Epithelial cell of prostate (primary cell): ENCODE data around the gene TMEM132A.
A peak's percentile ranks its signal among the peaks of the same experiment; 100 is the strongest.

Source experiments
- DNase-seq: peaks from one replicate; pipeline ENCODE4 v3.0.0-alpha.2; 2011; ENCODE audit warnings: low read depth, low spot score
- H3K27ac ChIP-seq: fragments of 450-650 bp; 2 replicates; pipeline ENCODE4 v1.5.1; 2017; ENCODE audit warnings: mild to moderate bottlenecking

The TMEM132A gene

DNA sequence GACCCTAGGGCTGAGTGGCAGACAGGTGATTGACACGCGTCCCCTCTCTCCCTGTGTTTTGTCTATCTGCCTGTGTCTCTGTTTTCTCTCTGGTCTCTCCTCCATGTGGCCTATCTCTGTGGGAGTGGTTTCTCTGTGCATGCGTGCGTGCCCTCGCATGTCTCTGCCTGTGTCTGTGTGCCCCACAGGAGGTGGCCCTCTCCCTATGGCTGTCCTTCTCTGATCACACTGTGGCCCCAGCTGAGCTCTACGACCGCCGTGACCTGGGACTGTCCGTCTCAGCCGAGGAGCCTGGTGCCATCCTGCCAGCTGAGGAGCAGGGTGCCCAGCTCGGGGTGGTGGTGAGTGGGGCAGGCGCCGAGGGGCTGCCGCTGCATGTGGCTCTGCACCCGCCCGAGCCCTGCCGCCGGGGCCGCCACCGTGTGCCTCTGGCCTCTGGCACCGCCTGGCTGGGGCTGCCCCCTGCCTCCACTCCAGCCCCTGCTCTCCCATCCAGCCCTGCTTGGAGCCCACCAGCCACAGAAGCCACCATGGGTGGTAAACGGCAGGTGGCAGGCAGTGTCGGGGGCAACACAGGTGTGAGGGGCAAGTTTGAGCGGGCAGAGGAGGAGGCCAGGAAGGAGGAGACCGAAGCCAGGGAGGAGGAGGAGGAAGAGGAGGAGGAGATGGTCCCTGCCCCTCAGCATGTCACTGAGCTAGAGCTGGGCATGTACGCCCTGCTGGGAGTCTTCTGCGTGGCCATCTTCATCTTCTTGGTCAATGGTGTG is 11.6 kb downstream of the TMEM132A start:
- no peak for DNase-seq
- H3K27ac ChIP-seq = no peak overlapping the region

DNA sequence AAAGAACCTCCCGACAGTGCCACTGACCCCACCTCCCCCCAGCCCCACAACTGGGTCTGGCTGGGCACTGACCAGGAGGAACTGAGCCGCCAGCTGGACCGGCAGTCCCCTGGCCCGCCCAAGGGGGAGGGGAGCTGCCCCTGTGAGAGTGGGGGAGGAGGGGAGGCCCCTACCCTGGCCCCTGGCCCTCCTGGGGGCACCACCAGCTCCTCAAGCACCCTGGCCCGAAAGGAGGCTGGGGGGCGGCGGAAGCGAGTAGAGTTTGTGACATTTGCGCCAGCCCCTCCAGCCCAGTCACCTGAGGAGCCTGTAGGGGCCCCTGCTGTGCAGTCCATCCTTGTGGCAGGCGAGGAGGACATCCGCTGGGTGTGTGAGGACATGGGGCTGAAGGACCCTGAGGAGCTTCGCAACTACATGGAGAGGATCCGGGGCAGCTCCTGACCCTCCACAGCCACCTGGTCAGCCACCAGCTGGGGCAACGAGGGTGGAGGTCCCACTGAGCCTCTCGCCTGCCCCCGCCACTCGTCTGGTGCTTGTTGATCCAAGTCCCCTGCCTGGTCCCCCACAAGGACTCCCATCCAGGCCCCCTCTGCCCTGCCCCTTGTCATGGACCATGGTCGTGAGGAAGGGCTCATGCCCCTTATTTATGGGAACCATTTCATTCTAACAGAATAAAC is 12.3 kb downstream of the TMEM132A start:
- no peak for DNase-seq
- H3K27ac ChIP-seq = no peak overlapping the region

DNA sequence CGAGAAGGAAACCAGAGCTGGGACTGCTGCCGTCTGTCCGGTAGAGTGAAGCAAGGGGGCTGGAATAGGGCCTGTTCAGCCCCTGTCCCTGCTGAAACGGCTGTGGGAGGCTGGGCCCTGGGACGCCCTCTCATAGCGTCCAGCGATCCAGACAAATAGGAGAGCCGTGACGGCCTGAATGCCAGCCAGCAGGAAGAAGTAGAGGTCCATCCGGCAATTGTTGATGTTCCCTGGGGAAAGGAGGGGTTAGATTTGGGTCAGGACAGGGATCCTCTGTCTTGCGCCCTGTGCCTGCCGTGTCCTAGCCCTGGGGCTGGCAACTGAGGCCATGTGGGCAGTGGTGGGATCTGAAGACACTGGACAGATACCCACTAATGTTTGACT is 12.9 kb downstream of the TMEM132A start:
- no peak overlapping the region for H3K27ac ChIP-seq
- DNase-seq = no peak

DNA sequence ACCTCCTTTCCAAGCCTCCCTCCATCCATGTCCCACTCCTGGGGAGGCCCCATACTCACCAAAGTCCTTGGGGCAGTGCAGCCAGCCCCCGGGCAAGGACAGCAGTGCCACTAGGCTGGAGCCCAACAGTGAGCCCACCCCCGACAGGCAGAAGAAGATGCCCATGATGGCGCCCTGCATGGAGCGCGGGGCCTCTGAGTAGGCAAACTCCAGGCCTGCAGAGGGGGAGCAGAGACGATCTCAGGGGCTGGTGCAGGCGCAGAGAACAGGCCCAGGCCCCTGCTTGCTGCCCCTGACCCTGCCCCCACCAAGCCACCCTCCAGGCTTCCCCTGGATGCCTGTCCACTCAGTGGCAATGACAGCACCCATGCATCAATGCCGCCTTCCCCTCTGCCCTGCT is 13.6 kb downstream of the TMEM132A start:
- no peak overlapping the region for H3K27ac ChIP-seq
- DNase-seq = no peak

DNA sequence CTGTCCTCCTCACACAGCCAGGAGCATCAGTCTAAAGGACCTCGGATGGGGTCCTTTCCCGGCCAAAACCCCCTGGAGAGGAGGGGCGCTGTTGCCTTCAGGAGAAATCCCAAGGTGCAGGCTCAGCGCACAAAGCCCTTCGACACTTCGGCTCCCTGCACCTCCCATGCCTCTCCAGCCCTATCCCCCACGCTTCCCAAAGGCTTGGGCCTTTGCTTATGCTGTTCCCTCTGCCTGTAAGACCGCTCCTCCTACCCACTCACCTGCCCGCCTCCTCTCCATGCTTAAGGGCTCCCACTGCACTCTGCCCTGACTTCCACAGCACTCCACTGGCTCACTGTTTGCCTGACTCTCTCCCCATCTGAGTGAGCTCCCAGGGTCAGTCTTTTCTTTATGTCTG is 14.2 kb downstream of the TMEM132A start:
- H3K27ac ChIP-seq = no peak overlapping the region
- DNase-seq = no peak

DNA sequence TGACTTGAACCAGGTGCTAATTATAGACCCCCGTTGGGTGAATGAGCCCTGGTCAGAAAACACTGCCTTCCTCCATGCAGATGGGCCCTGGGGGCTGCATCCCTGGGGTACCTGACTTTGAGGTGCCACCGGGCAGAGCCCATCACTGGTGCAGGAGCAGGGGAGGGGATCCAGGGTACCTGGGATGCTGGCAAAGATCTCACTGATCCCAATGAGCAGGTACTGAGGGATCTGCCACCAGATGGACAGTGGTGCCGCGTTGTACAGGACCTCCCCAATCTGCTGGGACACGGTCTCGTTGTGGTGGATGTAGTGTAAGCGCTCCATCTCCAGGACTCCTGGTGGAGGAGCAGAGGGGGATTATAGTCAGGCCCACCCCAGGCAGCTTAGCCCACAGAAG is 15.0 kb downstream of the TMEM132A start:
- H3K27ac ChIP-seq = no peak overlapping the region
- no peak for DNase-seq

DNA sequence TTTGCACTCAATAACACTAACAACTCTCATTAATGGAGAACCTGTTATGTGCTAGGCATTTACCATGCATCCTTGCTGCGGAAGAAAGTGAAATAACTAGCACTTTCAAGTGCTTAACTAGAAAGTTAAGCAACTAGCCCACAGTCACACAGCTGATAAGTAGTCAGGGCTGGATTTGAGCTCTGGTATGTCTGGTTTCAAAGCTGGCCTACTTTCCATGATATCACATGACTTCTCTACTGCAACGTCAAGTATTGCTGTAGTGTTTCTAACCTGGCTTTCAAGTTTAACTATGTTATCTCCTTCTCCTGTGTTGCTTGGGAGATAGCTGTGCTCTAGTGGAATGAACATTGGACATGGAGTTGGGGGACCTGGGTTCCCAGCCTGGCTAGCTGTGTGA is 15.6 kb downstream of the TMEM132A start:
- no peak overlapping the region for H3K27ac ChIP-seq
- no peak for DNase-seq

DNA sequence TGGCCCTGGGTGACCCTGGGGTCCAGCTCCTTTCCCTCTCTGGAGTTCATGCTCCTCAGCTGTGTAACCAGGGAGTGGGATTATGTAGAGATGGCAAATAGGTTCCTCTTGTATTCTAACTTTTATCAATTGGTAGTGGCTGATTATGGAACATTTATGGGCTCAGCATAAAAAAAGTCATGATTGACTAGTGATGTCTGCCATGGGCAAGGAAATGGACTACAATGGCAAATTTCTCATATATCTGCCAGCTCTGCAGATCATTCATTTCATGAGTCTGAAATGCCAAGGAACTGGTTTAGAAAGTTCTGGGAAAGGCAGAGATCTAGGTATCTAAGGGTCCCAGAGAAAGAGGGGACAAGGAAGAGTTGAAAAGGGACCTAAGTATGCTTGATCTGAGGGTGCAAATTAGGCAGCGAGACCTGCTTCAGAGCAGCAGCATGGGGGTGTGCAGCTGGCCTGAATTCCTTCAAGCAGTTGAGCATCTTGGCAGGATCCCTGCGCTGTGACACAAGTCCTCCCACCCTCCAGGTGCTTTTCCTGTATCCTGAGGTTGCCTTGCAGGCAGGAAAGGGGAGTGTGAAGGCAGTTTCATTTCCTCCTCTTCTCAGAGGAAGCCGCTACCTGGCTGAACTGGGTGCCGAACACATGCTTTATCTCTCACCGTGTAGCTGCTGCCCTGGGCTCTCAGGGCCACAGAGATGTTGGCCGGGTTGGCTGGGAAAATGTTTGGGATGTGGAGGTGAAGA is 17.3 kb downstream of the TMEM132A start:
- DNase-seq = no peak
- peak overlapping the region; percentile 69 for H3K27ac ChIP-seq

DNA sequence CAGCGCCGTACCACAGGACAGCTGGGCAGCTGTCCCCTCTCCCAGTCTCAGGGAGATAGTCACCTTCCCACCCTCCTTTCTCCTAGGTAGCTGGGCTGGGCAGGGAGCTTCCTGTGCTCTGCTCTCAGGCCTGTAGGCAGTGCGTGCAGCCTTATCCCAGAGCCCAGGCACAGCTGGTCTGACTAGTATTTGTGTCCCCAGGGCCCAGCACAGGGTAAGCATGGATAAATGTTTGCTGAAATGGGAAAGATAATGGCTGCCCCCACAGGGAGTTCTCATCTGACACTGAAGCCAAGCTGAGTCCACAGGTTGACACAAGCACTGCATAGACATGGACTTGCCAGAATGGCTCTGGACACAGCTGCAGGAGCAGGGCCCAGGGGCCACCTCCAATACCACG is 18.0 kb downstream of the TMEM132A start:
- peak overlapping the region; percentile 69 for H3K27ac ChIP-seq
- DNase-seq = no peak

DNA sequence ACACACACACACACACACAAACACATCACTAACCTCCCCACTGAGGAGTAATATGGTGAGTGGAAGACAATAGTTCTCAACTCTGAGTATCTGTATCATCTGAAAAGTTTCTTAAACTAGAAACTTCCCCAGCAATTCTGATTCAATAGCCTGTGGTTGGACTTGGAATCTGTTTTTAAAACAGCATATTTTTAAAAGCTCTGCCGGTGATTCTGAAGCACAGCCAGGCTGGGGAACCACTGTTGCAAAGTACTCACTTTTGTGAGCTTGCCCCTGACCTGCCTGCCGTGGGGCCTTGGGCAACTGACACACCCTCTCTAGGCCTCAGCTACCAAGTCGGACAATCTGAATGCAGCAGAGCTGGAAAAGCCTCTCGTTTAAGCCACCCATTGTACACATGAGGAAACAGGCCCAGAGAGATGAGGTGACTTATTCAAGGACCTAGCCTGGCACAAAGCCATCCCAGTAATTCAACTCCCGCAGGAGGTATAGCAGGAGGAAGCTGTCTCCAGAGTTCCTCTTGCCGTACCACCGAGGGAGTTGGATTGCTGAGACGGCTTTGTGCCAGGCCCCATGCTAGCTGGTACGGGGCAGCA is 18.8 kb downstream of the TMEM132A start:
- H3K27ac ChIP-seq = peak overlapping the region; percentile 69
- DNase-seq = peak; percentile 85

DNA sequence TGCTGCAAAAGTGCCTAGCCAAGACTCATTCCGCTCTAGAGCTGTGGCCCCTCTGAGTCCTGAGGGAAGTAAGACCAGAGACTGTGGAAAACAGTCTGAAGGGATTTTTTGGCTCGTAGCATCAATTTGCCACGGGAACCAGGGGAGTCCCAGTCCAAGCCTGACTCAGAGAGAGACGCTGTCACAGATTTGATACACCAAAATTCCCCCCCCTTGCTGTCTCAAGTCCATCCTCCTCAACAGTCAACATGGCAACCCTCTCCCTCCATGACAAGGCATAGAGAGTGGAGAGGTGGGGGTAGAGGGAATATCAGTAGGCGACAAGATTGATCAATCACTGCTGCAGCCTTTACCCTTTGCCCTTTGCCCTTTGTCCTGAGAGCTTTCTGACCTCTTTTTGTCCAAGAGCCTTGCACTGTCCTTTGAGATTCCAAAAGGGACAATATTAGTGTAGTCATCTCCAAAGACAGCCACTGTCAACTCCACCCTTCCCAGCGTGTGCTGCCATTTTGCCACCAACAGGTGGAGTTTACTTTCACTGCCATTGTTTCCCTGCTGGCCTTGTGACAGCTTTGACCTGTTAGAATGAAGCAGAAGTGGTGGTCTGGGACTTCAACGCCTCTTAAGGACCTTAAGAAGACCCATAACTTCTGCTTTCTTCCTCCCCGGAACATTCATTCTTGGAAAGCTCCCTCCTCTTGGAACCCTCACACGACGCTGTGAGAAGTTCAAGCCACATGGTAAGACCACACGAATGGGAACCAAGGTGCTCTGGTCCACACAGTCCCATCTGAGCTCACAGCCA is 20.4 kb downstream of the TMEM132A start:
- H3K27ac ChIP-seq = no peak overlapping the region
- DNase-seq = no peak

DNA sequence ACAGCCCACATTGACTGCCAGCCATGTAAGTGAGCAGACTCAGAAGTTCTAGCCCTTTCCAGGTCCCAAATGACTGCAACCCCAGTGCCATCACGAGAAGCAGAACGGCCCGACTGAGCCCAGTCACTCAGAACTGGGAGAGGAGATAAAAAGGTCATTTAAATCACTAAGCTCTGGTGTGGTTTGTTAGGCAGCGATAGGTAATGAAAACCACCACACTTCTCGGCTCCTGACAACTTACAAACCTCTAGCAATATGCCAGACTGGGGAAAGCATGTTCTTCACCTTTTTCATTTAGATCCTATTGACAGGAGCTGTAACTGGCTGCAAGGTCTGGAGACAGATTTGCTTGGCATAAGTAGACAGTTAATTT is 21.0 kb downstream of the TMEM132A start:
- H3K27ac ChIP-seq = no peak overlapping the region
- no peak for DNase-seq

DNA sequence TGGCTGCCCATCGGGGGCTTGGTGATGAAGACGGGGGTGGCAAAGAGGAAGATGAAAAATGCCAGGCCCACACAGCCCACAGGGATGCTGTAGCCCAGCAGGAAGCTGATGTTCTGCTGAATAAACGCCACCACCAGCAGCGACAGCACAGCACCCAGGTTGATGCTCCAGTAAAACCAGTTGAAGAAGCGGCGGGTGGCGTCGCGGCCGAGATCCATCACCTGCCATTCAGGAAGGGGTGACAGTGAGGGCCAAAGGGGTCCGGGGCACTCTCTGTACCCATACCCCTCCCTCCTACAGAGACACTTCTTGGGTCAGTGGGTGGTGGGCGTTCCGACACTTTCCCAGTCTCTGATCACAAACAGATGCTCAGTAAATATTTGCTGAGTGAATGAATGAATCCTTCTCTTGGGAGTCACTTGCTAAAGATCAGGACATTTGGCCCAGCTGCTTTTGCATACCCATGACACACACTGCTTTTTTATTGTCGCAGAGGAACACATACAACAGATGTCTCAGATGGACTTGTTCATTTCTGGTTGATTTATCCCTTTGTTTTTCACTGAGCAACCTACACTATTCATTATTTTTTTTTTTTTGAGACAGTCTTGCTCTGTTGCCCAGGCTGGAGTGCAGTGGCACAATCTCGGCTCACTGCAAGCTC is 22.5 kb downstream of the TMEM132A start:
- H3K27ac ChIP-seq = no peak overlapping the region
- no peak for DNase-seq

DNA sequence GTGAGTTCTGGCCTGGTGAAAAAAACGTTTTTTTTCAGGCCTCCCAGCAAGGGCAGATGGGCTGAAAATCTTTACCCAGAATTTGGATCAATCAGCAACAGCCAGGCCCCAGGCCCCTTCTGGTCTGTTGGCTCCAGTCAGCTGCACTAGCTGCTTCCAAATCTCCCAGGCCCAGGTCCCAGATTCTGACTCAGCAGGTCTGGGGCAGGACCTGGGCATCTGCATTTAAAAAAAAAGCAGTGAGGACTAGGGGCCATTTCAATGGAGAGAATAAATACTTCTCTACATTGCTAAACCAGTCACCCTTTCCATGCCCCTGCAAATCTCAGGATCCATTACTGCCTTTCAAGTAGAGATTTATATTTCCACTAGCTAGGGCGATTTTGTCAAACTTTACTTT is 23.4 kb downstream of the TMEM132A start:
- no peak for DNase-seq
- H3K27ac ChIP-seq = no peak overlapping the region

DNA sequence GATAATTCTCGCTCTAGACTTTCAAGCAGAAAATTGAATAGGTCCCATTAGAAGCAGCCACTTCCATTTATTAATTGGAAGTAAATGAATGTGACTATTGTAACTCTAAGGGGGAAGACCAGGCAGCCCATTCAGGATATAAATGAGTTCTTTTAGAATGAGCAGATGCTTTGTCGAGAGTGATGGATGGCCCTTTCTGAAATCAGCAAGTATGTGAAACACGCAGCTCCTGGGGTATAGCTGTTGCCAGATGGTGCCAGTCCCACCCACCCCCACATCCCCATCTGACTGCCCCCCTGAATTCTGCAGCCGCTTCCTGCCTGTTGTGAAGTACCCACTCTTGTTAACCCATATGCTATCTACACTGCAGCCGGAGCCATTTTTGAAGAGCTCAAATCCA is 24.0 kb downstream of the TMEM132A start:
- no peak for DNase-seq
- H3K27ac ChIP-seq = no peak overlapping the region

DNA sequence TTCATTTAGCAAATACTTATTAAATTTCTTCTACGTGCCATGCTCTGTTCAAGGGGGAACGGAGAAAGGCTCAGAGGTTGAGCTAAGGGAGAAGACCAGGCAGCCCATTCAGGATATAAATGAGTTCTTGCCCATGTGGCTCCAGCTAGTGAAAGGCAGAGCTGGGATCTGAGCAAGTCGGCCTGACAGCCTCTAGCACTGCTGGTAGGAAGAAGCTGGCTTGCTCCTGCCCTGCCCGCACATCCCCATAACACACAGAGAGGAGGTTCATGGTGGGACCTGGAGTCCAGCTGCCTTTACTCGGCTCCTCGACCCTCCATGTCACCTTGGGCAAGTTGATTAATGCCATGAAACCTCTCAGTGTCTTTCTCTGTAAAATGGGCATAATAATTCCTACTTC is 25.8 kb downstream of the TMEM132A start:
- no peak for DNase-seq
- no peak overlapping the region for H3K27ac ChIP-seq

DNA sequence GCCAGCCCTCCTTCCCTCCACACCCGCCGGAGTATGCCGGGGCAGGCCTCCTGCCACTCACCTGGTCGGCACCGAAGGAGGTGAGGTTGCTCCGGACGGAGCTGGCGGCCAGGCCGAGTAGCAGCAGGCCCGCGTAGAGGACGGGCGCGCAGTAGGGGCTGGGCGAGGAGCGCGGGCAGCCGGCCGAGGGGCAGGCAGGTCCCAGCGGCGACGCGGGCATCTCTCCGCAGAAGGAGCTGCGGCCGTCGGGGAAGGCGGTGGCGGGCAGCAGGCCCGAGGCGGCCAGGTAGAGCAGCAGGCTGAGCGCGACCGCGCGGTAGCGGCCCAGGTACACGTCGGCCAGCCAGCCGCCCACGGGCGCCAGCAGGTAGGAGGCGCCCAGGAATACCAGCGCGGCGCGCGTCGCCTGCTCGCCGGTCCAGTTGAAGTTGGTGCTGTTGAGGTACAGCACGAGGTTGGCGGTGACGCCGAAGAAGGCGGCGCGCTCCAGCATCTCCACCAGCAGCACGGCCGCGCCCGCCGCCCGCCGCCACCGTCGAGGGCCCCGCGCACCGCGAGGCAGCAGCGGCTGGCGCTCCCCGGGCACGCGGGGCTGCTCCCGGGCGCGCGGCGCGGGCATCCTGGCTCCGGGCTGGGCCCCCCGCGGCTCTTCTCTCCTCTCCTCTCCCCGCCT is 26.8 kb downstream of the TMEM132A start:
- DNase-seq = no peak
- H3K27ac ChIP-seq = no peak overlapping the region

DNA sequence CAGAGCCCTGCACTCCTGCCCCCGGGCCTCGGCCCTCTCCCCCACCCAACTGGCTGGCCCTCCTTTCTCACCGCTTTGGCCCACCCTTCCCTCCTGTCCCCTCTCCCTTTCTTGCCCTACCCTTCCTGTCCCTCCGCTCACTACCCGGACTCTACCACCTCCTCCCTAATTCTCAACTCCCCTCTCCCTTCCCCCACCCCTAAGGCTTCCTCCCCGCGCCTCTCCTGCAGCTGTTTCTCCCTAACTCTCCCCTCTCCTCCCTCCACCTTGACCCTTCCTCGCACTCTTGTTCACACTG is 27.3 kb downstream of the TMEM132A start:
- H3K27ac ChIP-seq = no peak overlapping the region

More for the DNA sequence above, 27.3 kb downstream of the TMEM132A start:
- no peak for DNase-seq
